CD4-positive, alpha-beta T cell (primary cell): Measurements from ENCODE around the gene SUCNR1. TPM values are rescaled to one million over a fixed set of nuclear protein-coding genes. Genes with fewer than 3 reads are reported as not detected.

Experiments
- ATAC-seq: fragments of 200-7000 bp; cut with Tn5 transposase; one replicate; pipeline ENCODE4 v1.10.0; 2022; ENCODE audit warnings: mild to moderate bottlenecking; ENCODE audit not compliant: poor library complexity
- CTCF ChIA-PET: fragments of 350-600 bp; sonication (Branson Sonifier 250); formaldehyde crosslinking; loops from one replicate; lab custom pipeline; 2021; ENCODE audit warnings: antibody characterized with exemption, inconsistent platforms; lab: Charles Lee
- POLR2A ChIA-PET: fragments of 350-600 bp; sonication (Branson Sonifier 250); formaldehyde crosslinking; loops from one replicate; lab custom pipeline; 2021; ENCODE audit warnings: antibody characterized with exemption, inconsistent platforms; lab: Charles Lee
- DNase-seq, 14 experiments: peaks; one replicate each; pipeline ENCODE4 v3.0.0-alpha.2; 2013 to 2020; ENCODE audit warnings: mixed read lengths in 2 of 14
- H3K27ac ChIP-seq, 2 donors: one replicate each; pipeline versions ENCODE4 v1.5.1 to v1.7.0; 2013; ENCODE audit warnings: low read length in 2 of 2, low read depth in 1 of 2, mild to moderate bottlenecking in 1 of 2
- H3K27me3 ChIP-seq, 2 experiments: 1 replicate in 1 of 2; 2 replicates in 1 of 2; pipeline versions ENCODE4 v1.6.1 to v1.7.0; 2013; ENCODE audit warnings: low read length in 2 of 2, control low read depth in 1 of 2, mild to moderate bottlenecking in 1 of 2, moderate library complexity in 1 of 2; ENCODE audit not compliant: insufficient read depth in 2 of 2, control insufficient read depth in 1 of 2
- H3K36me3 ChIP-seq: one replicate; pipeline ENCODE4 v1.6.1; 2013; ENCODE audit warnings: low read length, control low read depth; ENCODE audit not compliant: insufficient read depth
- H3K4me1 ChIP-seq: one replicate; pipeline ENCODE4 v1.6.1; 2013; ENCODE audit warnings: low read length, control low read depth; ENCODE audit not compliant: insufficient read depth
- H3K4me3 ChIP-seq: one replicate; pipeline ENCODE4 v1.5.1; 2013; ENCODE audit warnings: mild to moderate bottlenecking, low read length, moderate library complexity
- H3K9me3 ChIP-seq, 2 experiments: 1 replicate in 1 of 2; 2 replicates in 1 of 2; pipeline versions ENCODE4 v1.6.1 to v1.7.0; 2013; ENCODE audit warnings: low read length in 2 of 2, mild to moderate bottlenecking in 2 of 2, control low read depth in 1 of 2, moderate library complexity in 1 of 2; ENCODE audit not compliant: control insufficient read depth in 1 of 2, insufficient read depth in 1 of 2
- H3K27ac Mint-ChIP-seq: one replicate; pipeline ENCODE4 v1.8.0; 2020; ENCODE audit warnings: mixed read lengths
- H3K27me3 Mint-ChIP-seq: one replicate; pipeline ENCODE4 v1.8.0; 2021; ENCODE audit warnings: mixed read lengths
- H3K36me3 Mint-ChIP-seq: one replicate; pipeline ENCODE4 v1.8.0; 2021; ENCODE audit warnings: low read depth, mixed read lengths
- H3K4me1 Mint-ChIP-seq: one replicate; pipeline ENCODE4 v1.8.0; 2021; ENCODE audit warnings: low read depth, mixed read lengths
- H3K4me3 Mint-ChIP-seq: one replicate; pipeline ENCODE4 v1.8.0; 2020; ENCODE audit warnings: mild to moderate bottlenecking, mixed read lengths
- H3K9me3 Mint-ChIP-seq: one replicate; pipeline ENCODE4 v1.8.0; 2020; ENCODE audit warnings: mixed read lengths
- CTCF ChIP-seq: fragments of 200-600 bp; IDR thresholded peaks from one replicate; pipeline ENCODE4 v1.8.0; 2022; ENCODE audit warnings: antibody characterized with exemption, mild to moderate bottlenecking
- intact Hi-C, 2 experiments: fragments of 100-400 bp; cut with DNase I in 1 of 2; cut with micrococcal nuclease in 1 of 2; formaldehyde crosslinking; loops; one replicate each; pipeline versions ENCODE4 v1.15.1 to v1.9.0; 2023 to 2025; cut with DNase I, micrococcal nuclease
- total RNA-seq, 174 experiments: library from RNA in 2 of 174; stranded (reverse) in 2 of 174; gene quantifications; one replicate each; pipeline ENCODE4 v1.2.3 and lab custom pipeline; 2021 to 2026

Gene SUCNR1
- total RNA-seq, 2 experiments from 2014 or later = not detected

- no peak overlapping the region for H3K27ac Mint-ChIP-seq
- Histone ChIP-seq H3K9me3 (peaks cover 0 to 11% of the 10 kb centered on the region in 2 experiments), H3K27ac (no peak overlapping the region), H3K4me3 (no peak overlapping the region), H3K4me1 (no peaks in the 10 kb centered on the region), H3K27me3 (peaks cover 0 to 3% of the 10 kb centered on the region in 2 experiments), H3K36me3 (no peaks in the 10 kb centered on the region)
- no peak overlapping the region for H3K4me3 Mint-ChIP-seq
- ChIA-PET POLR2A (no interaction called here), CTCF (no interaction called here)
- H3K9me3 Mint-ChIP-seq = peaks cover 5% of the 10 kb centered on the region
- TF ChIP-seq CTCF = no peak
- peak in 2 of 14 experiments; percentile 7 to 8 for DNase-seq
- ATAC-seq = no peak
- H3K27me3 Mint-ChIP-seq = peaks cover 23% of the 10 kb centered on the region
- no peaks in the 10 kb centered on the region for H3K36me3 Mint-ChIP-seq
- H3K4me1 Mint-ChIP-seq = no peaks in the 10 kb centered on the region
- intact Hi-C loops = no loop called here
These were observed 21.2 kb upstream of the SUCNR1 start for GRCh38 chr3:151852074-151852811.

GRCh38 chr3:151856118-151856517 lies 17.3 kb upstream of the SUCNR1 start:
- ATAC-seq (no peak), DNase-seq (no peak)
- Histone ChIP-seq H3K27ac (no peak overlapping the region), H3K4me1 (no peaks in the 10 kb centered on the region), H3K9me3 (peaks cover 0 to 11% of the 10 kb centered on the region in 2 experiments), H3K4me3 (no peak overlapping the region), H3K36me3 (no peaks in the 10 kb centered on the region), H3K27me3 (peaks cover 0 to 3% of the 10 kb centered on the region in 2 experiments)
- no peak overlapping the region for H3K4me3 Mint-ChIP-seq
- H3K9me3 Mint-ChIP-seq = no peaks in the 10 kb centered on the region
- no peak overlapping the region for H3K27ac Mint-ChIP-seq
- intact Hi-C loops = no loop called here
- no peak for TF ChIP-seq CTCF
- ChIA-PET CTCF (no interaction called here), POLR2A (no interaction called here)
- peaks cover 23% of the 10 kb centered on the region for H3K27me3 Mint-ChIP-seq
- H3K36me3 Mint-ChIP-seq = no peaks in the 10 kb centered on the region
- no peaks in the 10 kb centered on the region for H3K4me1 Mint-ChIP-seq

- Mint-ChIP-seq H3K4me3 (no peak overlapping the region), H3K36me3 (no peaks in the 10 kb centered on the region), H3K4me1 (no peaks in the 10 kb centered on the region), H3K27ac (no peak overlapping the region), H3K9me3 (no peaks in the 10 kb centered on the region), H3K27me3 (peaks cover 23% of the 10 kb centered on the region)
- ChIA-PET POLR2A (no interaction called here), CTCF (no interaction called here)
- Histone ChIP-seq H3K27me3 (peaks cover 0 to 3% of the 10 kb centered on the region in 2 experiments), H3K4me1 (no peaks in the 10 kb centered on the region), H3K4me3 (no peak overlapping the region), H3K9me3 (peaks cover 0 to 8% of the 10 kb centered on the region in 2 experiments), H3K36me3 (no peaks in the 10 kb centered on the region), H3K27ac (no peak overlapping the region)
- no peak for DNase-seq
- no peak for ATAC-seq
- intact Hi-C loops = no loop called here
- no peak for TF ChIP-seq CTCF
These were observed 16.8 kb upstream of the SUCNR1 start for GRCh38 chr3:151856641-151857040.
